Central memory CD4-positive, alpha-beta T cell (primary cell): ENCODE measurements around the gene PRKG1.
"Not testable (repeated sequence)": the region's sequence is repeated elsewhere in the genome, so short reads cannot be mapped to it uniquely, and the experiment has no call there.

Experiments used
- DNase-seq: peaks from one replicate; pipeline ENCODE4 v3.0.0; 2022

The PRKG1 gene

GRCh38 chr10:51341745-51342144 is 267.5 kb downstream of the PRKG1 start:
- not testable (repeated sequence) for DNase-seq

DNA sequence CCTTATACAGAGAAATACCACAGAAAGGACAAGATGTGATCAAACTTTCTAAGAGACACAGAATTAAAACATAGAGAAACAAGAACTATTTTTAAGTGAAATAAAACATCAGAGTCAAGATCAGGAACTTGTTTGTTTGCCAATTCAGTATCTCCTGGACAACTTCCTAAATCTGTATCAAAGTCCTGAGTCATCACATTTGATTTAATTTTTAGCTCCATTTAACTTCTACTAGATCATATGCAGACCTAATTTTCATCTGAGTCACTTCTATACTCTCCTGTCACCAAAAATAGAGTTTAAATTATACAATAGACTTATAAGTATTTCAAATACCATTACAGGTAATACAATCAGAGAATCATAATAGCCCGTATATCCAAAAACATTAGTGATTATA is 268.1 kb downstream of the PRKG1 start:
- no peak for DNase-seq

DNA sequence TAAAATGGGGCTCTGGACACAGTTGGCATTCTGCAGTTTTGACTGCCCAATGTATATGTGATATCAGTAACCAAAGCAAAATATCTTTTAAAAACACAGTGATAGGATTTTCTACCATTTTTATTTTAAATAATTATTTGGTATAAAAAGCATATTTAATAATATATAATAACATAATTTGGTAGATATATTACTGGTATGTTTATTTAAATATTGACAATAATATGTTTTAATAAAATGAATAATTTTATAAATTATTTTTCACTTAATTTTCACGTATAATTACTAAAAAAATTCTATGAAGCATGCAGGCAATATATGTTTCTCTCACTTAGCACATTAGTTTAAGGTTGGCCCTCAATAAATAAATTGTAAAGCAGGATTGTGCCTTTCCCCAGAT is 269.1 kb downstream of the PRKG1 start:
- DNase-seq = no peak

- DNase-seq = no peak
Observed at GRCh38 chr10:51344371-51344770, 270.1 kb downstream of the PRKG1 start.

- DNase-seq = no peak
Observed at GRCh38 chr10:51348622-51349021, 274.3 kb downstream of the PRKG1 start.

DNA sequence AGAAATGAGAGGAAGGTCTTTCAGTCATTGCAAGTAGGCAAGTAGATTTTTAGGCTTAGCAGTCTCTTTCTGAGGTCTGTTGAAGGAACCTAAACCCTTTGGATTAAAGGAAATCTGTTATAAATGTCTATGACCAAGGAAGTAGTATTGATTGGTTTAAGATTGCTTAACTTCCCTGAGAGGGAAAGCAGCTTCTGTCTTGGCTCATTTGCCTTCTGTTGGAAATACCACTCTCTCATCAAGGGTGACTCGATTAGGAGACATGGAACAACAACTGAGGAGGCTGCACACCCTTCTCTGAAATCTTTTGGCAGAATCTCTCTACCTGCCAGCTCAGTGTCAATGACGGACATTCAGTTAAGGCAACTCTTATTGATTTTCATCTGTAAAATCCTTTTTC is 282.9 kb downstream of the PRKG1 start:
- no peak for DNase-seq

DNA sequence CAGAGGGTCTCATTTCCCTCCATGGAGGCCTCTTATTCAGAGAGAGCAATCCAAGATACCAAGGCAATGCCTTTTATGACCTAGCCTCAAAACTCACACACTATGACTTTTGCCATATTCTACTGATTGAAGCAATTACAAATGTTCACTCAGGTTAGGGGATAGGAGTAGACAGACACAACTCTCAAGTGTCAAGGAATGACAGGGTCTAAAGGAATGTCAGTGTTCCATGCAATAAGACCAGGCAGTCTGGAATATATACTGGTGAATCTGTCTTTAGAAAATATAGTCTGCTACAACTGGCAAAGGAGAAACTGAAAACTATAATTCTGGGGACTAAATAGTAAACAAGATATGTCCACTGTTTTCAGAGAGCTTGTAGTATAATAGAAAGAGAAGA is 283.9 kb downstream of the PRKG1 start:
- no peak for DNase-seq

GRCh38 chr10:51363415-51363814 is 289.1 kb downstream of the PRKG1 start:
- DNase-seq = no peak

DNA sequence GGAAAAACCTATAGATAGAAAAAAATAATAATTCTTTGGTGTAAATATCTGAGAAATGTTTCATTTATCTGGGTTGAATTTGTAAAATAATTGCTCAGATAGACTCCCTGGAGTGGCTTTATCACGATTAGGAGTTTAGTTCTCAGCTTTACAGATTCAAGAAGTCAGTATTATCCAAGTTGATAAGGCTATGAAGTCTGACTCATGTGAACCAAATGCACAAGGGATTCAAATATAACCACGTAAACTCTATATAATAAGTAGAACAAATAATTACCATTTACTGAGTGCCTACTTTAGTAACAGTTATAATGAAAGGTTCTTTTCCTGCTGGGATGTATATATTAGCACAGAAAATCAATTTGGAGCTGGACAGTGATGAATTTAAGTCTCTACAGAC is 290.4 kb downstream of the PRKG1 start:
- no peak for DNase-seq

- no peak for DNase-seq
Observed at GRCh38 chr10:51366044-51366443, 291.8 kb downstream of the PRKG1 start.

DNA sequence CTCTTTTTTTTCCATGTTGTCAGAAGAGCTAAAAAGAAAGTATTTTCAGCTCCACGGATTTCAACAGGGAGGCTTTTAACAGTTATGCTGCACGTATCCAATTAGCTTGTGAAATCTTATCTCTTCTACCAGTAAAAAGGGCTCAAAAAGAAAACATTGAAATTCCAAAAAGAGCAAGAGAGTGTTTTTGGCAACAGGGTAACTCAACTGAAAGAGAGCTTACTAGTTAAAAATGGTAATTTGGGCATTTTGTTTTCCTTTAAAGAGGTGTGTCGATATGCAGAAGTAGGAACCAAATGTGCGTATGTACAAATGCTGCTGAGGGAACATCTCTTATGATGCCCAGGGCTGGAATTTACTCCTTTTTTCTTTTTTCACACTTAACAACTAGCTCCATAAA is 292.8 kb downstream of the PRKG1 start:
- no peak for DNase-seq

- no peak for DNase-seq
Observed at GRCh38 chr10:51367694-51368093, 293.4 kb downstream of the PRKG1 start.

- DNase-seq = no peak
Observed at GRCh38 chr10:51368943-51369342, 294.7 kb downstream of the PRKG1 start.

DNA sequence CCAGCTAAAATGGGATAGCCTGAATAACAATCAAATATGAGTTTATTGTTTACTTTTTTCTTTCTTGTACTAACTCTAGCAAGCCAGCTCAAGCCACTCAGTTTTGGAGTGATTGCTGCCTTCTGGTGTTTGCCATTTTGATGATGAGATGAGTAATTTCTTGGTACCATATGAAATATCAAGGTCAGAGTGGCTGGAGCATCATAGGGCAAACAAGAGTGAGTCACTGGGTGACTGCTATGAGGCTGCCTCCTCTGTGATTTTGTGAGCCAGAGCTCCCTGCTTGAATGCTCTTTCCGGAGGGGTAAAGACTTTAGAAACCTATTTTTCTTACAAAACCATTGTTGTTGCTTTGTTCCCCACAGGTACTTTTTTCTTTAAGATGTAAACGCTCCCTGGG is 295.6 kb downstream of the PRKG1 start:
- DNase-seq = no peak

- DNase-seq = no peak
Observed at GRCh38 chr10:51371743-51372142, 297.5 kb downstream of the PRKG1 start.

- DNase-seq = no peak
Observed at GRCh38 chr10:51375790-51376189, 301.5 kb downstream of the PRKG1 start.

- no peak for DNase-seq
Observed at GRCh38 chr10:51377070-51377931, 303.0 kb downstream of the PRKG1 start.

DNA sequence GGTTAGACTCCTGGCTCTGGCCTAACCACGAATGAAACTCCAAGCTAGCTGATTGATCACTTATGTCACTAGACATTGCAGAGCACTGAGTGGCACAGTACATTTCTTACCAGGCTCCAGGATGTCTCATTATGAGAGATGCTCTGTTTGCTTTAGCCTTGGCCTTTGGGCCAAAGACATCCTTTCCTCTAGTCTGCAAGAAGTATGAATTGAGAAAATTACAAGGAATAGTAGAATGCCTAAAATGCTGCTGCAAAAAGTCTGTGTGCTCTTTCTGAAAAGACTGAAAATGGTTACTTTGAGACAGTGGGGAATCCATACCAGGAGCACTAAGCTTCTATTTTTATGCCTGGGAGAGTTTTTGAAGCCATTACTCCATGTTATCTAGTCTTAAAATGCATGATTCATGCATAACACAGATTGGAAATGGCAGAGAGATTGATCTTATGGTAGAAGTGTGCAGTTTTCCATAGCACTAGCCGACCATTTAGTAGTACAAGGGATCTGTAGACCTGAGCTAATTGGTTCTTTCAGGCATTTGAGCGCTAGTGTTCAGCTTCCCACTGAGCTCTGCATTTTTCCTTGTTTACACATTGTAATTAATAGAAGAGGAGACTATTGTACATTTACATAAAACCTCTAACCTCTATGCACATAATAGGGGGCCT is 303.8 kb downstream of the PRKG1 start:
- no peak for DNase-seq

GRCh38 chr10:51382181-51382580 is 307.9 kb downstream of the PRKG1 start:
- DNase-seq = no peak

GRCh38 chr10:51384971-51385370 is 310.7 kb downstream of the PRKG1 start:
- no peak for DNase-seq

GRCh38 chr10:51386248-51386885 is 312.1 kb downstream of the PRKG1 start:
- DNase-seq = no peak

- DNase-seq = no peak
Observed at GRCh38 chr10:51389415-51390321, 315.4 kb downstream of the PRKG1 start.

DNA sequence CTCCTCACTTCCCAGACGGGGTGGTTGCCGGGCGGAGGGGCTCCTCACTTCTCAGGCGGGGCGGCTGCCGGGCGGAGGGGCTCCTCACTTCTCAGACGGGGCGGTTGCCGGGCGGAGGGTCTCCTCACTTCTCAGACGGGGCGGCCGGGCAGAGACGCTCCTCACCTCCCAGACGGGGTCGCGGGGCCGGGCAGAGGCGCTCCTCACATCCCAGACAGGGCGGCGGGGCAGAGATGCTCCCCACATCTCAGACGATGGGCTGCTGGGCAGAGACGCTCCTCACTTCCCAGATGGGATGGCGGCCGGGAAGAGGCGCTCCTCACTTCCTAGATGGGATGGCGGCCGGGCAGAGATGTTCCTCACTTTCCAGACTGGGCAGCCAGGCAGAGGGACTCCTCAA is 318.7 kb downstream of the PRKG1 start:
- not testable (repeated sequence) for DNase-seq
